GM10248 (cell line): ENCODE data around the gene DR1.

Experiments
- CTCF ChIA-PET: fragments of 300-600 bp; sonication (Branson Sonifier 250); formaldehyde crosslinking; extraction: SDS; loops from one replicate; lab custom pipeline; 2021; ENCODE audit warnings: antibody characterized with exemption; lab: Yijun Ruan, JAX
- POLR2A ChIA-PET: fragments of 350-650 bp; sonication (Branson Sonifier 250); formaldehyde crosslinking; extraction: SDS; loops from one replicate; lab custom pipeline; 2020; ENCODE audit warnings: antibody characterized with exemption; lab: Yijun Ruan, JAX
- DNase-seq: peaks from one replicate; pipeline ENCODE4 v3.0.0; 2012; ENCODE audit errors: extremely low spot score
- CTCF ChIP-seq: IDR thresholded peaks from 2 replicates; pipeline ENCODE4 v1.5.1; 2012; ENCODE audit warnings: mild to moderate bottlenecking, low read depth; ENCODE audit errors: extremely low read depth, missing control alignments, control extremely low read depth

The DR1 gene

GRCh38 chr1:93345633-93346420, at the start of gene DR1:
Gene DR1, plus strand, starts transcription at chr1:93345907. Its CDS starts 739 bp downstream, at chr1:93346646.
- ChIA-PET CTCF (interaction anchor here (0.7 to 2.4 kb wide), 7 partner anchors 11 to 498 kb away, joined by 3 to 11 read pairs (median 3); no protein-coding TSS in a partner anchor), POLR2A (interaction anchor here (0.8 kb wide), 1 partner anchor 13 kb away, joined by 3 read pairs; no protein-coding TSS in a partner anchor)
- DNase-seq = peak; percentile 95

GRCh38 chr1:93296555-93297154, 49.1 kb upstream of the DR1 start:
- TF ChIP-seq CTCF = no peak
- DNase-seq = no peak
- ChIA-PET CTCF (interaction anchor here (0.7 to 1.3 kb wide), 3 partner anchors 8 to 517 kb away, joined by 3 to 4 read pairs (median 3); no protein-coding TSS in a partner anchor), POLR2A (no interaction called here)

More at GRCh38 chr1:93345633-93346420, at the start of gene DR1:
- TF ChIP-seq CTCF = no peak

GRCh38 chr1:93301131-93301530, 44.6 kb upstream of the DR1 start:
- TF ChIP-seq CTCF = no peak
- ChIA-PET CTCF (interaction anchor here (0.9 to 5.3 kb wide), 4 partner anchors 15 to 328 kb away, joined by 3 to 76 read pairs (median 3); no protein-coding TSS in a partner anchor), POLR2A (no interaction called here)
- DNase-seq = no peak

GRCh38 chr1:93302078-93302477, 43.6 kb upstream of the DR1 start:
- POLR2A ChIA-PET = no interaction called here
- CTCF ChIA-PET = interaction anchor here (0.9 to 5.3 kb wide), 4 partner anchors 14 to 327 kb away, joined by 3 to 76 read pairs (median 3); no protein-coding TSS in a partner anchor
- TF ChIP-seq CTCF = no peak
- no peak for DNase-seq

- peak; percentile 45 for DNase-seq
- ChIA-PET CTCF (interaction anchor here (0.6 to 5.3 kb wide), 51 partner anchors 8 to 540 kb away, joined by 3 to 76 read pairs (median 4); partner anchors contain the start of genes DR1, FNBP1L and MTF2), POLR2A (no interaction called here)
- TF ChIP-seq CTCF = peak; percentile 82
Measured at GRCh38 chr1:93304716-93305138, 41.0 kb upstream of the DR1 start.

- TF ChIP-seq CTCF = no peak
- ChIA-PET POLR2A (no interaction called here), CTCF (interaction anchor here (0.8 to 1.0 kb wide), 2 partner anchors 8 to 345 kb away, joined by 3 read pairs; no protein-coding TSS in a partner anchor)
- no peak for DNase-seq
Measured at GRCh38 chr1:93306920-93307319, 38.8 kb upstream of the DR1 start.
